ENCODE measurements around the gene RMI2.

The RMI2 gene

DNA sequence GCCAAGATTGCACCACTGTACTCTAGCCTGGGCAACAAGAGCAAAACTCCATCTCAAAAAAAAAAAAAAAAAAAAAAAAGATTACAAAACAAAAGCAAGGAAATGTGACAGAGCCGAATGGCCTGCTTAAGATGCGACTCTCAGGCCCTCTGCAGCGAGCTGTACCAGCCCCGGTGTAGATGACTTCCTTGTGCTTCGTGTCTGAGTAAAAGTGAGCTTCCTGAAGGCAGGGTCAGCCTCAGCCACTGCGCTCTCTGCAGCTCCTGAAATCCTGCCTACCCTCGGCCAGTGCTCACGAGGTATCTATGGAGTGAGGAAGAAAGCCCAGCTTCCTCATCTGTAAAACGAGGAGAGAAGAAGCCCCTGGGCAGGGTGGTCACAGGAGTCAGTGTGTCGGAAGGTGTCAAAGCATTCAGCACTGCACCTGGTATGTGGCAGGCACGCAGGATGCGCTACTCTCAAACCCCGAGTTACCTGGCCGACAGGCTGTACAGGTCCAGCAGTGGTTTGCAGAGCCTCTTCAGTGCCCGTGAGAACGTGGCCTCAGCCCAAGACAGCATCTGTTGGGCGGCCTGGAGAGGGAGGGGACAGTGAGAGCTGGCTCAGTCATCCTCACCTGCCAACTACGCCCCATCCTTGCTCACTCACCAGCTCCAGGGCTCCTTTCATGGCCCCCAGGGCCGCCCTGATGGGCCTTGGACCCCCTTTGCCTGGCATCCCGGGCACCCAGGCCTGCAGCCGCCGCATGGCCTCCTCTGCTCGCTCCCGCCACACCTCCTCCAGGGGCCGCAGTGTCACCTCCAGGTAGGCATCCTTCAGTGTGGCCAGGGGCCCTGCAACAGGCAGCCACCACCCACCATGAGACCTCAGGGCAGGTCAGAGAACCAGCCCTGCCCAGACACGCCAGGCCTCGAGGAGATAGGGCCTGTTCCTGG is 44.6 kb downstream of the RMI2 start:
- Histone ChIP-seq H3K9ac (ENCODE audit: low read length) (no peak overlapping the region), H3K79me2 (ENCODE audit: insufficient read depth, low read length) (no peaks in the 10 kb centered on the region), H3K4me2 (ENCODE audit: low read depth, low read length, poor library complexity, severe bottlenecking) (no peak overlapping the region), H3K36me3 (ENCODE audit: low read length) (no peaks in the 10 kb centered on the region), H3K9me3 (ENCODE audit: insufficient read depth, low read length) (no peaks in the 10 kb centered on the region), H4K20me1 (ENCODE audit: low read depth, low read length) (no peaks in the 10 kb centered on the region), H3F3A (ENCODE audit: insufficient read depth) (no peaks in the 10 kb centered on the region), H3K4me3 (ENCODE audit: insufficient read depth, low read length, poor library complexity, severe bottlenecking) (no peak overlapping the region), H3K9me2 (replicated peaks; ENCODE audit: insufficient read depth, low read length) (no peaks in the 10 kb centered on the region), H3K27ac (ENCODE audit: low read depth, low read length) (no peak overlapping the region), H2AFZ (ENCODE audit: low read depth, low read length, severe bottlenecking) (no peak overlapping the region), H3K27me3 (ENCODE audit: low read length) (no peaks in the 10 kb centered on the region)
- TF ChIP-seq, protein P1, sequence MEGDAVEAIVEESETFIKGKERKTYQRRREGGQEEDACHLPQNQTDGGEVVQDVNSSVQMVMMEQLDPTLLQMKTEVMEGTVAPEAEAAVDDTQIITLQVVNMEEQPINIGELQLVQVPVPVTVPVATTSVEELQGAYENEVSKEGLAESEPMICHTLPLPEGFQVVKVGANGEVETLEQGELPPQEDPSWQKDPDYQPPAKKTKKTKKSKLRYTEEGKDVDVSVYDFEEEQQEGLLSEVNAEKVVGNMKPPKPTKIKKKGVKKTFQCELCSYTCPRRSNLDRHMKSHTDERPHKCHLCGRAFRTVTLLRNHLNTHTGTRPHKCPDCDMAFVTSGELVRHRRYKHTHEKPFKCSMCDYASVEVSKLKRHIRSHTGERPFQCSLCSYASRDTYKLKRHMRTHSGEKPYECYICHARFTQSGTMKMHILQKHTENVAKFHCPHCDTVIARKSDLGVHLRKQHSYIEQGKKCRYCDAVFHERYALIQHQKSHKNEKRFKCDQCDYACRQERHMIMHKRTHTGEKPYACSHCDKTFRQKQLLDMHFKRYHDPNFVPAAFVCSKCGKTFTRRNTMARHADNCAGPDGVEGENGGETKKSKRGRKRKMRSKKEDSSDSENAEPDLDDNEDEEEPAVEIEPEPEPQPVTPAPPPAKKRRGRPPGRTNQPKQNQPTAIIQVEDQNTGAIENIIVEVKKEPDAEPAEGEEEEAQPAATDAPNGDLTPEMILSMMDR (IDR thresholded peaks at IDR 0.05; ENCODE audit: insufficient read depth, low read length, poor library complexity, severe bottlenecking), result no peak
- TF ChIP-seq EZH2phosphoT487 (conservative IDR thresholded peaks at IDR 0.05; ENCODE audit: low read length), result no peak

DNA sequence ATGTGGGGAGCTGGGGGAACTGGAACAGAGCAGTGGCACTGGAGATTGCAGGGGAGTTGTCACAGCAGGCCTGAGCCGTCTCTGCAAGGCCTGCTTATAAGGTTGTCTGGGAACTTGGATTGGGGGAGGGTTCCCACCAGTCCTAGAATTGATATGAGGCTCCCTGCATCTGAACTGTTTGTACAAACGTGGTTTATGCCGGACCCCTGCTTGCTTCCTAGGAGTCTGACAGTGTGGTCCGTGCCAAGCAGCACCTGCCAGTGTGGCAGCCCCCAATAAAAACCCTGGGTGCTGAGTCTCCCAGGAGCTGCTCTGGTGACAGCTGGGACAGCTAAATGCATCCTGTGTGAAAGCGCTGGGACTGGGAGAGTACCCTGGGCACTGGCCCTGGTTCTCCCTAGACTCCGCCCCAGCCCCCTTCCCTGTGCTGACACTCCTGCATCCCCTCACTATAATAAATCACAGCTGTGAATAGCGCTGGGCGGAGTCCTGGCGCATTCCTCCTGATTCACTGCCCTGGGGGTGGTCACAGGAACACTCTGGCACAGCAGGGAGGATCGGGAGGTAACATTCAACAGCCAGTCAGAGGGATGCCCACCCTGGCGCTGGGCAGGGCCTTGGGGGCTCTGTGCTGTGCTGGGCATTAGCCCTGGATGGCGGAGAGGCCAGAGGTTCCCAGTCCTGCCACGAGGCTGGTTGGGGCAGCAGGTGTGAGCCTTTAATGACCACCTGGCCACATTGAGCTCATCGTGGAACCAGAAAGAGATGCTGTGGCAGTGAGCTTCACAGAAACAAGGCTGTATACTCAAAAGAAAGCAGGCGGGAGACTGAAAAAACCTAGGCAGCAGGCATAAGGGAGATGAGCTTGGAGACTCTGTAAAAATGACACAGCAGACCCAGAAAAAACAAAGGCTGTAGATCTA is 45.6 kb downstream of the RMI2 start:
- no peaks in the 10 kb centered on the region for H3K79me2 ChIP-seq (ENCODE audit: insufficient read depth, low read length)
- H2AFZ ChIP-seq (ENCODE audit: low read depth, low read length, severe bottlenecking), result no peak overlapping the region
- H3K4me3 ChIP-seq (ENCODE audit: insufficient read depth, low read length, poor library complexity, severe bottlenecking), result no peak overlapping the region
- no peaks in the 10 kb centered on the region for H3K9me3 ChIP-seq (ENCODE audit: insufficient read depth, low read length)
- H3F3A ChIP-seq (ENCODE audit: insufficient read depth), result no peaks in the 10 kb centered on the region
- H3K9me2 ChIP-seq (replicated peaks; ENCODE audit: insufficient read depth, low read length), result no peaks in the 10 kb centered on the region
- no peak for TF ChIP-seq EZH2phosphoT487 (conservative IDR thresholded peaks at IDR 0.05; ENCODE audit: low read length)
- TF ChIP-seq, protein P1 (IDR thresholded peaks at IDR 0.05; ENCODE audit: insufficient read depth, low read length, poor library complexity, severe bottlenecking), result no peak
- H3K36me3 ChIP-seq (ENCODE audit: low read length), result no peaks in the 10 kb centered on the region
- no peak overlapping the region for H3K27ac ChIP-seq (ENCODE audit: low read depth, low read length)
- no peak overlapping the region for H3K4me2 ChIP-seq (ENCODE audit: low read depth, low read length, poor library complexity, severe bottlenecking)
- H3K9ac ChIP-seq (ENCODE audit: low read length), result no peak overlapping the region
- no peaks in the 10 kb centered on the region for H3K27me3 ChIP-seq (ENCODE audit: low read length)
- H4K20me1 ChIP-seq (ENCODE audit: low read depth, low read length), result no peaks in the 10 kb centered on the region

DNA sequence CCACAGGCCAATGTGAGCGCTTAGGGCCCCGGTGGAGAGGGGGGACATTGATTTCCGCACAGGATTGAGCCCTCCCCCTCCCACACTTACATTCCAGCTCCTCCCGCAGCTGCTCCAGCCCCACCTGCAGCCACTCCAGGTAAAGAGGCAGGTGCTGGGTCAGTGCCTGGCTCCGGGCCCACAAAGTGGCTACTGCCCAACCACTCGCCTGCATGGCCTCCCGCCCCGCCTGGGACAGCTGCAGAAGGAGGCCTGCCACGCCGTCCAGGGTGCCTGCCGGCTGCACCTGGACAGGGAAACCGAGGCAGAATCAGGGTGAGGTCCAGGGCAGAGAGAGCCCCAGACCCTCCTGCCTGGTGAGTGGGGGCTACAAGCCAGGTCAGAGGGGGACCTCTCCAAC is 46.3 kb downstream of the RMI2 start:
- TF ChIP-seq EZH2phosphoT487 (conservative IDR thresholded peaks at IDR 0.05; ENCODE audit: low read length), result no peak
- TF ChIP-seq, protein P1 (IDR thresholded peaks at IDR 0.05; ENCODE audit: insufficient read depth, low read length, poor library complexity, severe bottlenecking), result no peak
- Histone ChIP-seq H3K9me3 (ENCODE audit: insufficient read depth, low read length) (no peaks in the 10 kb centered on the region), H3K9me2 (replicated peaks; ENCODE audit: insufficient read depth, low read length) (no peaks in the 10 kb centered on the region), H4K20me1 (ENCODE audit: low read depth, low read length) (no peaks in the 10 kb centered on the region), H3K4me3 (ENCODE audit: insufficient read depth, low read length, poor library complexity, severe bottlenecking) (no peak overlapping the region), H3K4me2 (ENCODE audit: low read depth, low read length, poor library complexity, severe bottlenecking) (no peak overlapping the region), H3K9ac (ENCODE audit: low read length) (no peak overlapping the region), H3K79me2 (ENCODE audit: insufficient read depth, low read length) (no peaks in the 10 kb centered on the region), H3F3A (ENCODE audit: insufficient read depth) (no peaks in the 10 kb centered on the region), H3K27me3 (ENCODE audit: low read length) (no peaks in the 10 kb centered on the region), H2AFZ (ENCODE audit: low read depth, low read length, severe bottlenecking) (no peak overlapping the region), H3K27ac (ENCODE audit: low read depth, low read length) (no peak overlapping the region), H3K36me3 (ENCODE audit: low read length) (no peaks in the 10 kb centered on the region)

Measured in SU-DHL-6 (cell line).